IMR-90 (cell line): ENCODE data around the gene CEBPB.

Experiments
- FOS ChIP-seq: fragments of 150-350 bp; IDR thresholded peaks from 2 replicates; pipeline ENCODE4 v1.6.1; 2016; ENCODE audit warnings: low read depth, low read length
- POLR2A ChIP-seq: IDR thresholded peaks from 2 replicates; pipeline ENCODE4 v1.6.1; 2012; ENCODE audit warnings: mild to moderate bottlenecking, low read depth, low read length
- SMC3 ChIP-seq: fragments of 150-350 bp; IDR thresholded peaks from 2 replicates; pipeline ENCODE4 v1.6.1; 2016; ENCODE audit warnings: low read depth, mild to moderate bottlenecking, antibody characterized with exemption, low read length, moderate library complexity
- TF ChIP-seq, protein P1 (sequence below): conservative IDR thresholded peaks from 2 replicates; pipeline ENCODE4 v1.5.1; 2012; ENCODE audit warnings: mild to moderate bottlenecking, low read depth, low read length, improper control_type of control experiment

DNA sequence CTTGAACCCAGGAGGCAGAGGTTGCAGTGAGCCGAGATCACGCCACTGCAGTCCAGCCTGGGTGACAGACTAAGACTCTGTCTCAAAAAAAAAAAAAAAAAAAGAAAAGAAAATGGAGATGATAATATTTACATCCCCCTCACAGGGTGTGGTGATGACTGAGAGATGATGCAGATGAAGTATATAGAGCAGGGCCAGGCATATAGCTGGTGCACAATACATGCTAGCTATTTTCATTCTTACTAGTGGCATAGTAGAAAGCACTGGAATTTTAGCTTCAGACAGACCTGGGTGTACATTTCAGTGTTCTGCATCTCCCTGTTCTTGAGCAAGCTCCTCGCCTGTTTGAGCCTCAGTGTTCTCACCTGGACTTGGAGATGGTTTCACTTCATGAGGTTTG, 36.9 kb downstream of the CEBPB start:
- TF ChIP-seq SMC3 (no peak), POLR2A (no peak), FOS (no peak)
- TF ChIP-seq, protein P1, sequence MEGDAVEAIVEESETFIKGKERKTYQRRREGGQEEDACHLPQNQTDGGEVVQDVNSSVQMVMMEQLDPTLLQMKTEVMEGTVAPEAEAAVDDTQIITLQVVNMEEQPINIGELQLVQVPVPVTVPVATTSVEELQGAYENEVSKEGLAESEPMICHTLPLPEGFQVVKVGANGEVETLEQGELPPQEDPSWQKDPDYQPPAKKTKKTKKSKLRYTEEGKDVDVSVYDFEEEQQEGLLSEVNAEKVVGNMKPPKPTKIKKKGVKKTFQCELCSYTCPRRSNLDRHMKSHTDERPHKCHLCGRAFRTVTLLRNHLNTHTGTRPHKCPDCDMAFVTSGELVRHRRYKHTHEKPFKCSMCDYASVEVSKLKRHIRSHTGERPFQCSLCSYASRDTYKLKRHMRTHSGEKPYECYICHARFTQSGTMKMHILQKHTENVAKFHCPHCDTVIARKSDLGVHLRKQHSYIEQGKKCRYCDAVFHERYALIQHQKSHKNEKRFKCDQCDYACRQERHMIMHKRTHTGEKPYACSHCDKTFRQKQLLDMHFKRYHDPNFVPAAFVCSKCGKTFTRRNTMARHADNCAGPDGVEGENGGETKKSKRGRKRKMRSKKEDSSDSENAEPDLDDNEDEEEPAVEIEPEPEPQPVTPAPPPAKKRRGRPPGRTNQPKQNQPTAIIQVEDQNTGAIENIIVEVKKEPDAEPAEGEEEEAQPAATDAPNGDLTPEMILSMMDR: no peak
